Pericardium fibroblast (primary cell): ENCODE data around the gene REPS1. TPM values are rescaled to one million over a fixed set of nuclear protein-coding genes. Genes with fewer than 3 reads are reported as not detected.

Experiments used
- total RNA-seq: library from RNA; depleted of rRNA; stranded (reverse); fragments of >200 nt; gene quantifications from 2 replicates; pipeline ENCODE4 v1.2.3, GENCODE V29; 2015

REPS1 gene
- total RNA-seq, result 15.7 and 19.3 TPM in 2 replicates

GRCh38 chr6:138987643-138988468, at the start of gene REPS1:
REPS1 (minus strand) TSS chr6:138988253; CDS start chr6:138987682, 571 bp downstream.

GRCh38 chr6:139028658-139029469, 40.8 kb upstream of the REPS1 start, which contains the start of gene ABRACL:
ABRACL (plus strand) TSS chr6:139028745; CDS start chr6:139034161, 5,416 bp downstream.

Other genes with a start within 250 kb of the REPS1 start
- gene CCDC28A, start 214.5 kb downstream of the REPS1 start, total RNA-seq, result 8.6 and 15.7 TPM in 2 replicates
- not detected in 2 replicates for gene ECT2L, start 192.2 kb downstream of the REPS1 start, total RNA-seq
- 28.8 and 30.8 TPM in 2 replicates for gene ABRACL, start 40.5 kb upstream of the REPS1 start, total RNA-seq
- gene HECA, start 146.8 kb upstream of the REPS1 start, total RNA-seq, result 11.9 and 15.9 TPM in 2 replicates